Measurements from ENCODE around the gene PGD. TPM values are rescaled to one million over a fixed set of nuclear protein-coding genes. Genes with fewer than 3 reads are reported as not detected.

PGD gene
- total and polyA plus RNA-seq, 10 of the 15 experiments (the other 5 are each of a cell fraction or from before 2014, with no cell fraction given): 108 to 262 (median 171) TPM

GRCh38 chr1:10421637-10422036 lies 22.8 kb downstream of the PGD start:
- Histone ChIP-seq H2AFZ (ENCODE audit: control insufficient read depth, low read depth, low read length) (no peak overlapping the region), H3K4me2 (ENCODE audit: control insufficient read depth, insufficient read depth) (no peak overlapping the region), H4K20me1 (ENCODE audit: control insufficient read depth, insufficient read depth) (no peaks in the 10 kb centered on the region), H3K9ac (ENCODE audit: control insufficient read depth, insufficient read depth, low read length) (no peak overlapping the region), H3K27me3 (replicated peaks in 1 of 2; ENCODE audit: control insufficient read depth in 2 of 2, insufficient read depth in 2 of 2, low read length in 1 of 2) (no peaks in the 10 kb centered on the region), H3K79me2 (ENCODE audit: control insufficient read depth, insufficient read depth, low read length) (no peaks in the 10 kb centered on the region), H3K27ac (ENCODE audit: control insufficient read depth, insufficient read depth) (no peak overlapping the region), H3K4me3 (no peak overlapping the region), H3K4me1 (ENCODE audit: control insufficient read depth, insufficient read depth, low read length) (no peaks in the 10 kb centered on the region), H3K9me3 (replicated peaks; ENCODE audit: control insufficient read depth, insufficient read depth, low read length) (no peaks in the 10 kb centered on the region), H3K36me3 (ENCODE audit: control insufficient read depth in 2 of 2, insufficient read depth in 2 of 2, low read length in 1 of 2) (peaks cover 11 to 13% of the 10 kb centered on the region in 2 experiments)
- DNase-seq (ENCODE audit: low read depth, low spot score) (no peak), ATAC-seq (no peak), FAIRE-seq (no peak)
- ChIA-PET RAD21 (ENCODE audit: unreplicated experiment) (no interaction called here), CTCF (interaction anchor here (2.2 kb wide), 1 partner anchor 44 kb away, joined by 7 read pairs; no protein-coding TSS in a partner anchor), SMC1A (ENCODE audit: uncharacterized antibody, unreplicated experiment) (no interaction called here), POLR2A (no interaction called here)
- in situ Hi-C loops (cut with MboI): loop anchor here (5.0 kb wide), 1 partner anchor 549 kb away; no protein-coding TSS in a partner anchor
- no TSS peak for BruUV-seq (replicated peaks)
- 85% methylated on average over 5 of the region's 5 CpGs for WGBS (ENCODE audit: insufficient coverage, insufficient replicate concordance, low lambda C conversion rate, missing lambda C conversion rate)
- intact Hi-C loops (cut with micrococcal nuclease; ENCODE audit: unreplicated experiment): no loop called here
- TF ChIP-seq TCF3 (IDR thresholded peaks at IDR 0.05; ENCODE audit: borderline replicate concordance, insufficient read depth, low read depth, low read length): no peak
- no peak for TF ChIP-seq NR2C2 (IDR thresholded peaks at IDR 0.05; ENCODE audit: borderline replicate concordance, control insufficient read depth, insufficient read length, low read depth)
- no peak for TF ChIP-seq SKIL (IDR thresholded peaks at IDR 0.05; ENCODE audit: low read depth, poor library complexity, severe bottlenecking)
- no peak for TF ChIP-seq BMI1 (IDR thresholded peaks at IDR 0.05; ENCODE audit: borderline replicate concordance)
- TF ChIP-seq ATF3 (IDR thresholded peaks at IDR 0.05; ENCODE audit: borderline replicate concordance, extremely low read depth, low read depth, low read length): no peak
- no peak for TF ChIP-seq POLR2AphosphoS5 (IDR thresholded peaks at IDR 0.05; ENCODE audit: low read length)

All from GM12878 (cell line).